HepG2 (cell line): ENCODE data around the gene CMIP. TPM values are rescaled to one million over a fixed set of nuclear protein-coding genes. Genes with fewer than 3 reads are reported as not detected.
A peak's percentile ranks its signal among the peaks of the same experiment; 100 is the strongest.

Experiments
- ATF7 ChIP-seq, 2 experiments: fragments of 450-650 bp in 1 of 2; sonication (generic) in 1 of 2; formaldehyde crosslinking in 1 of 2; IDR thresholded peaks; 2 replicates each; pipeline versions ENCODE4 v1.4.0 to v1.6.1; 2016 to 2020; ENCODE audit warnings: antibody characterized with exemption in 1 of 2, mild to moderate bottlenecking in 1 of 2, missing genetic modification reagents in 1 of 2
- CBX2 ChIP-seq, 2 experiments: fragments of 200-600 bp in 1 of 2; sonication (generic); formaldehyde crosslinking in 1 of 2; IDR thresholded peaks; 2 replicates each; pipeline versions ENCODE4 v1.7.0 to v1.8.1; 2018 to 2022; ENCODE audit warnings: low read depth in 2 of 2, low read length in 1 of 2, mild to moderate bottlenecking in 1 of 2, missing genetic modification reagents in 1 of 2
- FOSL1 ChIP-seq: sonication (generic); formaldehyde crosslinking; IDR thresholded peaks from 2 replicates; pipeline ENCODE4 v1.9.0; 2021; ENCODE audit warnings: missing genetic modification reagents, borderline replicate concordance
- GZF1 ChIP-seq: sonication (generic); formaldehyde crosslinking; IDR thresholded peaks from 2 replicates; pipeline ENCODE4 v1.5.1; 2020; ENCODE audit warnings: mild to moderate bottlenecking, missing genetic modification reagents
- RBAK ChIP-seq: sonication (generic); formaldehyde crosslinking; IDR thresholded peaks from 2 replicates; pipeline ENCODE4 v1.5.1; 2020; ENCODE audit warnings: mild to moderate bottlenecking, missing genetic modification reagents
- RXRA ChIP-seq: sonication (generic); formaldehyde crosslinking; IDR thresholded peaks from 2 replicates; pipeline ENCODE4 v1.5.1; 2020; ENCODE audit warnings: missing genetic modification reagents
- SCMH1 ChIP-seq: sonication (generic); formaldehyde crosslinking; IDR thresholded peaks from 2 replicates; pipeline ENCODE4 v1.9.0; 2021; ENCODE audit warnings: missing genetic modification reagents, mild to moderate bottlenecking, borderline replicate concordance
- SIX1 ChIP-seq: sonication (generic); formaldehyde crosslinking; IDR thresholded peaks from 2 replicates; pipeline ENCODE4 v1.4.0; 2020; ENCODE audit warnings: missing genetic modification reagents, borderline replicate concordance
- SP2 ChIP-seq: sonication (generic); formaldehyde crosslinking; IDR thresholded peaks from 2 replicates; pipeline ENCODE4 v1.5.1; 2020; ENCODE audit warnings: mild to moderate bottlenecking, missing genetic modification reagents
- TMF1 ChIP-seq: sonication (generic); formaldehyde crosslinking; IDR thresholded peaks from 2 replicates; pipeline ENCODE4 v1.8.1; 2022; ENCODE audit warnings: low read depth, missing genetic modification reagents
- ZBTB38 ChIP-seq: sonication (generic); formaldehyde crosslinking; IDR thresholded peaks from 2 replicates; pipeline ENCODE4 v1.5.1; 2020; ENCODE audit warnings: mild to moderate bottlenecking, missing genetic modification reagents
- ZFAT ChIP-seq: sonication (generic); formaldehyde crosslinking; conservative IDR thresholded peaks from 2 replicates; pipeline ENCODE4 v1.8.1; 2023; ENCODE audit warnings: missing genetic modification reagents, inconsistent platforms
- ZNF296 ChIP-seq: sonication (generic); formaldehyde crosslinking; conservative IDR thresholded peaks from 2 replicates; pipeline ENCODE4 v1.5.0; 2020; ENCODE audit warnings: mild to moderate bottlenecking, missing genetic modification reagents
- ZNF891 ChIP-seq: sonication (generic); formaldehyde crosslinking; IDR thresholded peaks from 2 replicates; pipeline ENCODE4 v1.5.0; 2020; ENCODE audit warnings: mild to moderate bottlenecking, missing genetic modification reagents
- polyA plus RNA-seq, 8 experiments: library from polyadenylated mRNA; depleted of rRNA in 3 of 8; stranded (reverse) in 7 of 8; unstranded in 1 of 8; fragments of >200 nt; fragmentation: Illumina TruSeq in 4 of 8; extraction: Trizol in 4 of 8; gene quantifications; 2 replicates each; pipeline versions ENCODE4 v1.2.1 to v1.2.3, GENCODE V29; 2011 to 2016; ENCODE audit warnings: low read depth in 4 of 8, missing spikeins in 1 of 8, mixed read lengths in 1 of 8; ENCODE audit not compliant: insufficient read depth in 1 of 8
- total RNA-seq, 5 experiments: library from RNA; depleted of rRNA; stranded (reverse); fragments of >200 nt; fragmentation: Illumina TruSeq; extraction: Trizol; gene quantifications; 2 replicates each; pipeline ENCODE4 v1.2.3, GENCODE V29; 2016; ENCODE audit warnings: low read depth in 1 of 5
- TF ChIP-seq, protein P1 (sequence below): sonication (generic); formaldehyde crosslinking; conservative IDR thresholded peaks from 2 replicates; pipeline ENCODE4 v1.4.0; 2020; ENCODE audit warnings: missing genetic modification reagents
- TF ChIP-seq, protein P2 (sequence below): sonication (generic); formaldehyde crosslinking; IDR thresholded peaks from 2 replicates; pipeline ENCODE4 v1.5.1; 2020; ENCODE audit warnings: missing genetic modification reagents, mild to moderate bottlenecking, borderline replicate concordance
- TF ChIP-seq, protein P3 (sequence below): sonication (generic); formaldehyde crosslinking; IDR thresholded peaks from 2 replicates; pipeline ENCODE4 v1.5.1; 2020; ENCODE audit warnings: missing genetic modification reagents, mild to moderate bottlenecking, borderline replicate concordance
- TF ChIP-seq, protein P4 (sequence below): sonication (generic); formaldehyde crosslinking; IDR thresholded peaks from 2 replicates; pipeline ENCODE4 v1.4.0; 2020; ENCODE audit warnings: mild to moderate bottlenecking, missing genetic modification reagents
- TF ChIP-seq, protein P5 (sequence below): sonication (generic); formaldehyde crosslinking; IDR thresholded peaks from 2 replicates; pipeline ENCODE4 v1.5.1; 2020; ENCODE audit warnings: mild to moderate bottlenecking, moderate library complexity, missing genetic modification reagents

Gene CMIP
- total and polyA plus RNA-seq, 2 of the 13 experiments (the other 11 are each of a cell fraction or from before 2014, with no cell fraction given): 10.9 to 18.1 TPM

DNA sequence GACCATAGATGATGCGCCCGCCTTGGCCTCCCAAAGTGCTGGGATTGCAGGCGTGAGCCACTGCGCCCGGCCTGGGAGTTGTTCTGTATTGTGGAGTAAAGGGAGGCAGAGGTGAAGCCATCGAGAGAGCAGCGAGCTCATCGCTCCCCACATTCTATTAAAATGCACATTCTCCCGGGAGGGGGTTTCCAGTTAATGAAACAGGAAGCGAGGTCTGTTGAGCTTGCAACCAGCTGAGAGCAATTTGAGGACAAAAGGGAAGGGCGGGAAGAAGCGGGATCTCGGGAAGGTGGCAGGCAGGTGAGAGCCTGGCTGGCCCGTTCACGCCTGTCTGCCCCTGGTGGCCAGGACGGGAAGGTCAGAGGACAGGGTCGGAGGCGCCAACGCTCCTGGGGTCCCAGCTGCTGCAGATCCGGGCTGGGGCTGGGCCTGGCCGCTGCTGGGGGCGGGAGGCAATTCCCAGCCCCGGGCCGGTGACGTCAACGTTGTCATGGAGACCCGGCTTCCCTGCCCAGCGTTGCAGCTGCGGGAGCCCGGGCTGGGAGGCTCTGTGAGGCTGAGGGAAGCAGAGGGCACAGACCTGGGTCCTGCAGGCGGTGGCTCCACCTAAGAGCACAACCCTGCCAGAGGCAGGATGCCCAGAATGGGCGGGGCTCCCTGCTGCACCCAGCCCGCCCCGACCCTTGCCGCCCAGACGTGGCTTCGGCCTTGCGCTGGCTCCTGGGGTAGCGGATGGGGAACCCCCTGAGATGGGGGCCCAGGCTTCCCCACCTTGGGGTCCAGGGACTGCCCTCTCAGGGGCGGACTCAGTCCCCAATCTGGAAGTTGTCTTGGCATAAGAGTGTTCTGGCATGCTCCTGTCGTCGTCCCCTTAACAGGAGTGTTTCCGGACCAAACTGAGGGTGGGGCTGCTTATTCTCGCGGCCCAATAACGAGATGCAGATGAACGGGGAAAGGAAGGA lies 285.8 kb downstream of the CMIP start (continued):
- TF ChIP-seq, protein P1, sequence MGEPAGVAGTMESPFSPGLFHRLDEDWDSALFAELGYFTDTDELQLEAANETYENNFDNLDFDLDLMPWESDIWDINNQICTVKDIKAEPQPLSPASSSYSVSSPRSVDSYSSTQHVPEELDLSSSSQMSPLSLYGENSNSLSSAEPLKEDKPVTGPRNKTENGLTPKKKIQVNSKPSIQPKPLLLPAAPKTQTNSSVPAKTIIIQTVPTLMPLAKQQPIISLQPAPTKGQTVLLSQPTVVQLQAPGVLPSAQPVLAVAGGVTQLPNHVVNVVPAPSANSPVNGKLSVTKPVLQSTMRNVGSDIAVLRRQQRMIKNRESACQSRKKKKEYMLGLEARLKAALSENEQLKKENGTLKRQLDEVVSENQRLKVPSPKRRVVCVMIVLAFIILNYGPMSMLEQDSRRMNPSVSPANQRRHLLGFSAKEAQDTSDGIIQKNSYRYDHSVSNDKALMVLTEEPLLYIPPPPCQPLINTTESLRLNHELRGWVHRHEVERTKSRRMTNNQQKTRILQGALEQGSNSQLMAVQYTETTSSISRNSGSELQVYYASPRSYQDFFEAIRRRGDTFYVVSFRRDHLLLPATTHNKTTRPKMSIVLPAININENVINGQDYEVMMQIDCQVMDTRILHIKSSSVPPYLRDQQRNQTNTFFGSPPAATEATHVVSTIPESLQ (CRISPR knock-in tag): no peak
- TF ChIP-seq GZF1 (CRISPR knock-in tag): no peak
- TF ChIP-seq, protein P2, sequence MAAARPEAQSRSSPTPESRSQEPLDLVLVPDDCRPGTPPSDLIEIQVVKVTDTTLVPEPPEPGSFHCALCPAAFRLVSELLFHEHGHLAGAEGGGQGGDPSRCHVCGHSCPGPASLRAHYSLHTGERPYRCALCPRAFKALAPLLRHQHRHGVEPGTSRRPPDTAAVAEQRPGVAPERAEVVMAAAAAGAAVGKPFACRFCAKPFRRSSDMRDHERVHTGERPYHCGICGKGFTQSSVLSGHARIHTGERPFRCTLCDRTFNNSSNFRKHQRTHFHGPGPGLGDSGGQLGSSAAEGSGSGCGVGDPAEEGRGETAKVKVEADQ: no peak
- no peak for TF ChIP-seq SCMH1 (CRISPR knock-in tag)
- TF ChIP-seq ATF7 (IDR thresholded peaks at IDR 0.05): peak; percentile 73
- TF ChIP-seq ATF7 (CRISPR knock-in tag; IDR thresholded peaks at IDR 0.05): no peak; the same call in 1 of the 2 replicates
- TF ChIP-seq, protein P3, sequence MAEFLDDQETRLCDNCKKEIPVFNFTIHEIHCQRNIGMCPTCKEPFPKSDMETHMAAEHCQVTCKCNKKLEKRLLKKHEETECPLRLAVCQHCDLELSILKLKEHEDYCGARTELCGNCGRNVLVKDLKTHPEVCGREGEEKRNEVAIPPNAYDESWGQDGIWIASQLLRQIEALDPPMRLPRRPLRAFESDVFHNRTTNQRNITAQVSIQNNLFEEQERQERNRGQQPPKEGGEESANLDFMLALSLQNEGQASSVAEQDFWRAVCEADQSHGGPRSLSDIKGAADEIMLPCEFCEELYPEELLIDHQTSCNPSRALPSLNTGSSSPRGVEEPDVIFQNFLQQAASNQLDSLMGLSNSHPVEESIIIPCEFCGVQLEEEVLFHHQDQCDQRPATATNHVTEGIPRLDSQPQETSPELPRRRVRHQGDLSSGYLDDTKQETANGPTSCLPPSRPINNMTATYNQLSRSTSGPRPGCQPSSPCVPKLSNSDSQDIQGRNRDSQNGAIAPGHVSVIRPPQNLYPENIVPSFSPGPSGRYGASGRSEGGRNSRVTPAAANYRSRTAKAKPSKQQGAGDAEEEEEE (CRISPR knock-in tag): no peak
- no peak for TF ChIP-seq RBAK (CRISPR knock-in tag)
- TF ChIP-seq ZNF296 (CRISPR knock-in tag): no peak
- no peak for TF ChIP-seq ZNF891 (CRISPR knock-in tag)
- TF ChIP-seq RXRA (CRISPR knock-in tag): peak; percentile 77
- no peak for TF ChIP-seq SIX1 (CRISPR knock-in tag)
- TF ChIP-seq FOSL1: no peak
- no peak for TF ChIP-seq TMF1 (CRISPR knock-in tag)
- TF ChIP-seq, protein P4, sequence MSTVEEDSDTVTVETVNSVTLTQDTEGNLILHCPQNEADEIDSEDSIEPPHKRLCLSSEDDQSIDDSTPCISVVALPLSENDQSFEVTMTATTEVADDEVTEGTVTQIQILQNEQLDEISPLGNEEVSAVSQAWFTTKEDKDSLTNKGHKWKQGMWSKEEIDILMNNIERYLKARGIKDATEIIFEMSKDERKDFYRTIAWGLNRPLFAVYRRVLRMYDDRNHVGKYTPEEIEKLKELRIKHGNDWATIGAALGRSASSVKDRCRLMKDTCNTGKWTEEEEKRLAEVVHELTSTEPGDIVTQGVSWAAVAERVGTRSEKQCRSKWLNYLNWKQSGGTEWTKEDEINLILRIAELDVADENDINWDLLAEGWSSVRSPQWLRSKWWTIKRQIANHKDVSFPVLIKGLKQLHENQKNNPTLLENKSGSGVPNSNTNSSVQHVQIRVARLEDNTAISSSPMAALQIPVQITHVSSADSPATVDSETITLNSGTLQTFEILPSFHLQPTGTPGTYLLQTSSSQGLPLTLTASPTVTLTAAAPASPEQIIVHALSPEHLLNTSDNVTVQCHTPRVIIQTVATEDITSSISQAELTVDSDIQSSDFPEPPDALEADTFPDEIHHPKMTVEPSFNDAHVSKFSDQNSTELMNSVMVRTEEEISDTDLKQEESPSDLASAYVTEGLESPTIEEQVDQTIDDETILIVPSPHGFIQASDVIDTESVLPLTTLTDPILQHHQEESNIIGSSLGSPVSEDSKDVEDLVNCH (CRISPR knock-in tag): no peak
- TF ChIP-seq ZFAT (CRISPR knock-in tag): no peak
- no peak for TF ChIP-seq SP2 (CRISPR knock-in tag)
- peak; percentile 54; the same call in 1 of the 2 replicates for TF ChIP-seq ZBTB38 (CRISPR knock-in tag)
- TF ChIP-seq, protein P5, sequence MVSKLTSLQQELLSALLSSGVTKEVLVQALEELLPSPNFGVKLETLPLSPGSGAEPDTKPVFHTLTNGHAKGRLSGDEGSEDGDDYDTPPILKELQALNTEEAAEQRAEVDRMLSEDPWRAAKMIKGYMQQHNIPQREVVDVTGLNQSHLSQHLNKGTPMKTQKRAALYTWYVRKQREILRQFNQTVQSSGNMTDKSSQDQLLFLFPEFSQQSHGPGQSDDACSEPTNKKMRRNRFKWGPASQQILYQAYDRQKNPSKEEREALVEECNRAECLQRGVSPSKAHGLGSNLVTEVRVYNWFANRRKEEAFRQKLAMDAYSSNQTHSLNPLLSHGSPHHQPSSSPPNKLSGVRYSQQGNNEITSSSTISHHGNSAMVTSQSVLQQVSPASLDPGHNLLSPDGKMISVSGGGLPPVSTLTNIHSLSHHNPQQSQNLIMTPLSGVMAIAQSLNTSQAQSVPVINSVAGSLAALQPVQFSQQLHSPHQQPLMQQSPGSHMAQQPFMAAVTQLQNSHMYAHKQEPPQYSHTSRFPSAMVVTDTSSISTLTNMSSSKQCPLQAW (CRISPR knock-in tag): peak; percentile 34; the same call in 1 of the 2 replicates
- no peak for TF ChIP-seq CBX2 (IDR thresholded peaks at IDR 0.05; ENCODE audit: low read depth, low read length)
- TF ChIP-seq CBX2 (CRISPR knock-in tag; IDR thresholded peaks at IDR 0.05; ENCODE audit: low read depth): no peak
